ENCODE results near the gene NCK2. TPM values are rescaled to one million over a fixed set of nuclear protein-coding genes. Genes with fewer than 3 reads are reported as not detected.

NCK2 gene
- polyA plus RNA-seq, 3 donors: 2.5 to 18.2 (median 7.6) TPM

DNA sequence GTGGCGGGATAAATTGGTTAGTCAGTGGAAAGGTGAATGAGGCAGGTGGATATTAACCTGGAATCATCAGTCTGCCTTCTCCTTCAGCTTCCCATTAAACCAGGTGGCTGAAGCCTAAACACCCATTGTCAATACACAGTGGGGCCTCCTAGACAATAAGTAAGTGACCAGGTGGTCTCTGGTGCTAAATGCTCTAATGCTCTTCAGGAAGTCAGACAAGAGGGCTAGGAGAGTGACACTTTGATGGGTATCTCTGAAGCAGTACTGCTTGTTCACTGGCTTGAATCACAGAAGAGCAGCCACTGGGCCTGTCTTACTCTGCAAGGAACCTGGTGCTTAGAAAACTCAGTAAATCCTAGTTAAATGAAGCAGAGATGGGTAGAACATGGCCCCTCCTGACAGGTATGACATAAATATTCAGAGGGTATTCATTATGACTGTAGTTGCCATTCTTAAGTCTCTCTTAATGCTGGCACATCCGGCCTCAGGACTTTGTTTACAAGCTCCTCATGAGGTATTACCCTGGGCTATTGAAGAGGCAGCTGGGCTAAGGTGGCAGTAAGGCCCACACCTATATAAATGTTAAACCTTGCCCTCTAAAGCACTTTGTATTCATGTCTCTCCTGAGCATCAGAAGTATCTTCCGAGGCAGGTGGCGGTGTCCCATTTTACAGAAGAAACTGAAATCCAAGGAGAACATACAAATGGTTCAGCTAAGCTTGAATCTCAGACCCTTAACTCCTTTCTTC is 104.9 kb downstream of the NCK2 start:
- no peak overlapping the region for H3K4me2 ChIP-seq (replicated peaks; ENCODE audit: extremely low read depth, low read length, poor library complexity, severe bottlenecking)
- H3K79me2 ChIP-seq (ENCODE audit: insufficient read depth, low read length): peaks cover 6% of the 10 kb centered on the region
- H3K9ac ChIP-seq (ENCODE audit: insufficient read depth, low read length, poor library complexity, severe bottlenecking): no peak overlapping the region
- H3K36me3 ChIP-seq (replicated peaks in 1 of 2; ENCODE audit: control insufficient read depth in 1 of 2, insufficient read depth in 2 of 2, low read length in 2 of 2): no peaks in the 10 kb centered on the region
- DNase-seq: no peak
- peak overlapping the region in 1 of 7 donors; percentile 26 for H3K27ac Mint-ChIP-seq
- H3K36me3 Mint-ChIP-seq: peaks cover 3 to 11% of the 10 kb centered on the region in 2 donors
- H3K27me3 ChIP-seq (ENCODE audit: control insufficient read depth in 2 of 2, insufficient read depth in 2 of 2, low read length in 2 of 2): no peaks in the 10 kb centered on the region
- peaks cover 0 to 5% (median 3%) of the 10 kb centered on the region in 7 donors for H3K9me3 Mint-ChIP-seq
- TF ChIP-seq, protein P1, sequence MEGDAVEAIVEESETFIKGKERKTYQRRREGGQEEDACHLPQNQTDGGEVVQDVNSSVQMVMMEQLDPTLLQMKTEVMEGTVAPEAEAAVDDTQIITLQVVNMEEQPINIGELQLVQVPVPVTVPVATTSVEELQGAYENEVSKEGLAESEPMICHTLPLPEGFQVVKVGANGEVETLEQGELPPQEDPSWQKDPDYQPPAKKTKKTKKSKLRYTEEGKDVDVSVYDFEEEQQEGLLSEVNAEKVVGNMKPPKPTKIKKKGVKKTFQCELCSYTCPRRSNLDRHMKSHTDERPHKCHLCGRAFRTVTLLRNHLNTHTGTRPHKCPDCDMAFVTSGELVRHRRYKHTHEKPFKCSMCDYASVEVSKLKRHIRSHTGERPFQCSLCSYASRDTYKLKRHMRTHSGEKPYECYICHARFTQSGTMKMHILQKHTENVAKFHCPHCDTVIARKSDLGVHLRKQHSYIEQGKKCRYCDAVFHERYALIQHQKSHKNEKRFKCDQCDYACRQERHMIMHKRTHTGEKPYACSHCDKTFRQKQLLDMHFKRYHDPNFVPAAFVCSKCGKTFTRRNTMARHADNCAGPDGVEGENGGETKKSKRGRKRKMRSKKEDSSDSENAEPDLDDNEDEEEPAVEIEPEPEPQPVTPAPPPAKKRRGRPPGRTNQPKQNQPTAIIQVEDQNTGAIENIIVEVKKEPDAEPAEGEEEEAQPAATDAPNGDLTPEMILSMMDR (IDR thresholded peaks at IDR 0.05): no peak
- no peak overlapping the region for H3K4me3 Mint-ChIP-seq
- H4K20me1 ChIP-seq (ENCODE audit: insufficient read depth, low read length): peaks cover 24% of the 10 kb centered on the region
- no peaks in the 10 kb centered on the region for H3K9me3 ChIP-seq (replicated peaks in 1 of 2; ENCODE audit: control insufficient read depth in 1 of 2, insufficient read depth in 1 of 2, low read length in 2 of 2)
- intact Hi-C loops (cut with micrococcal nuclease): no loop called here
- no peaks in the 10 kb centered on the region for H3K4me1 ChIP-seq (ENCODE audit: control insufficient read depth in 1 of 2, insufficient read depth in 2 of 2, low read length in 2 of 2)
- no peak overlapping the region for H3K4me3 ChIP-seq (replicated peaks in 1 of 3; ENCODE audit: low read depth in 2 of 3, low read length in 3 of 3)
- H2AFZ ChIP-seq (ENCODE audit: insufficient read depth, low read depth, low read length, poor library complexity, severe bottlenecking): no peak overlapping the region
- H3K27me3 Mint-ChIP-seq (ENCODE audit: low read depth in 3 of 3): peaks cover 0 to 2% (median 0%) of the 10 kb centered on the region in 3 donors
- WGBS (ENCODE audit: insufficient coverage): 100% methylated on average over 1 of the region's 4 CpGs
- H3K4me1 Mint-ChIP-seq: peaks cover 7% of the 10 kb centered on the region
- H3K27ac ChIP-seq (ENCODE audit: low read depth in 1 of 2, low read length in 2 of 2): no peak overlapping the region

DNA sequence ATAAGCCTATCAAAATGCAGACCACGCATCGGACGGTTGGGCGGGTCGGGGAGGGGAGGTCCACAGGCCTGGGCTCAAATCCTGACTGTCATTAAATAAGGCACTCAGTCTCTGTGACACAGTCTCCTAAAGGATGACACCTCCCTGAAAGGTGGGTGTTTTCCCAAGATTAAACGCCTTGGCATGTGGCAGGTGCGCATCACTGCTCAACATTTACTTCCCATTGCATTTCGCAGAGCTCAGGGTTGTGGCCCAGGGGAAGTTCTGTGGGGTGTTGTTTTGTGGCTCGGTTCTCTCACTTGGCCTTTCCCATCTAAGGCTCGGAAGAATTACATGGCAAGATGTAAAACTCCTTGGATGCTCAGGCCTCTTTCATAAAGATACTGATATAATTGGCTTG is 107.4 kb downstream of the NCK2 start:
- Mint-ChIP-seq H3K4me1 (peaks cover 14% of the 10 kb centered on the region), H3K27me3 (ENCODE audit: low read depth in 3 of 3) (peaks cover 0 to 2% (median 0%) of the 10 kb centered on the region in 3 donors), H3K9me3 (peaks cover 0 to 6% (median 3%) of the 10 kb centered on the region in 7 donors), H3K27ac (no peak overlapping the region), H3K36me3 (peaks cover 25 to 26% of the 10 kb centered on the region in 2 donors), H3K4me3 (no peak overlapping the region)
- Histone ChIP-seq H3K9me3 (replicated peaks in 1 of 2; ENCODE audit: control insufficient read depth in 1 of 2, insufficient read depth in 1 of 2, low read length in 2 of 2) (no peaks in the 10 kb centered on the region), H3K4me2 (replicated peaks; ENCODE audit: extremely low read depth, low read length, poor library complexity, severe bottlenecking) (no peak overlapping the region), H3K27ac (ENCODE audit: low read depth in 1 of 2, low read length in 2 of 2) (no peak overlapping the region), H2AFZ (ENCODE audit: insufficient read depth, low read depth, low read length, poor library complexity, severe bottlenecking) (no peak overlapping the region), H3K4me1 (ENCODE audit: control insufficient read depth in 1 of 2, insufficient read depth in 2 of 2, low read length in 2 of 2) (no peaks in the 10 kb centered on the region), H3K27me3 (ENCODE audit: control insufficient read depth in 2 of 2, insufficient read depth in 2 of 2, low read length in 2 of 2) (no peaks in the 10 kb centered on the region), H3K36me3 (replicated peaks in 1 of 2; ENCODE audit: control insufficient read depth in 1 of 2, insufficient read depth in 2 of 2, low read length in 2 of 2) (peaks cover 4 to 25% of the 10 kb centered on the region in 2 donors), H3K9ac (ENCODE audit: insufficient read depth, low read length, poor library complexity, severe bottlenecking) (no peak overlapping the region), H4K20me1 (ENCODE audit: insufficient read depth, low read length) (peaks cover 24% of the 10 kb centered on the region), H3K79me2 (ENCODE audit: insufficient read depth, low read length) (peaks cover 6% of the 10 kb centered on the region), H3K4me3 (replicated peaks in 1 of 3; ENCODE audit: low read depth in 2 of 3, low read length in 3 of 3) (no peak overlapping the region)
- intact Hi-C loops (cut with micrococcal nuclease): no loop called here
- 84% methylated on average over 7 of the region's 10 CpGs for WGBS (ENCODE audit: insufficient coverage)
- TF ChIP-seq, protein P1 (IDR thresholded peaks at IDR 0.05): no peak
- DNase-seq: no peak

All from CD14-positive monocyte (primary cell).